Ishikawa (cell line): ENCODE measurements around the gene HLCS.

Experiments
- CEBPB ChIP-seq: IDR thresholded peaks from 2 replicates; pipeline ENCODE4 v1.6.1; 2012
- EP300 ChIP-seq: IDR thresholded peaks from 2 replicates; pipeline ENCODE4 v1.6.1; 2012; ENCODE audit warnings: borderline replicate concordance
- MAX ChIP-seq: IDR thresholded peaks from 2 replicates; pipeline ENCODE4 v1.6.1; 2012
- RAD21 ChIP-seq: IDR thresholded peaks from 2 replicates; pipeline ENCODE4 v1.6.1; 2012; ENCODE audit warnings: low read depth
- YY1 ChIP-seq: IDR thresholded peaks from 2 replicates; pipeline ENCODE4 v1.6.1; 2012; ENCODE audit warnings: low read depth

GRCh38 chr21:36744190-36744559 is 222.3 kb downstream of the HLCS start:
- TF ChIP-seq MAX (no peak), EP300 (no peak), CEBPB (no peak), YY1 (no peak), RAD21 (no peak)
